SK-N-MC (cell line): Measurements from ENCODE around the gene ECPAS.

Source experiments
- EZH2 ChIP-seq: fragments of 200-600 bp; sonication (generic); IDR thresholded peaks from one replicate; pipeline ENCODE4 v1.6.1; 2017; ENCODE audit warnings: antibody characterized with exemption
- FOXP2 ChIP-seq: optimal IDR thresholded peaks from 2 replicates; pipeline ENCODE3; 2011; ENCODE audit warnings: mild to moderate bottlenecking, moderate library complexity; ENCODE audit not compliant: insufficient read depth; ENCODE audit errors: extremely low read length, control extremely low read depth
- POLR2AphosphoS5 ChIP-seq: IDR thresholded peaks from 2 replicates; pipeline ENCODE4 v1.6.1; 2012; ENCODE audit warnings: mild to moderate bottlenecking, low read depth, low read length, borderline replicate concordance

DNA sequence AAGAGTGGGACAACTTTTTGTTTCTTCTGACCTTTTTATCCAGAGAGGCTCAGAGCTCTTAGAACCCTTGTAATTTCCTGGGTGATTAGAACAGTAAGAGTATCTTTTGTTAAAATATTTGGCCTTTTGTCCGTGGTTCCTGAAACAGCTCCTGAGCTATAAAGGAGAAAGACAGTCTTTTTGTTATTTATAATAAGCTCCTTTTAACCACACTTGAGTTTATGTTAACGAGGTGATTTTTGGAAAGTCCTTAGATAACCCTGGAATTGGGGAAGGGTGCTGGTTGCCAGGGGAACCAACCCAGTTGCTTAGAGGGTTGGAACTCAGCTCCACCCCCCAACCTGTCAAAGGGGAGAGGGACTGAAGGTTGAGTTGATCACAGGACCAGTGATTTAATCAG lies 45.6 kb upstream of the ECPAS start:
- TF ChIP-seq EZH2 (no peak), POLR2AphosphoS5 (peak; percentile 30; the same call in 1 of the 2 replicates), FOXP2 (no peak)
